CD1c-positive myeloid dendritic cell (primary cell): ENCODE measurements around the gene UBASH3A.

Experiments used
- DNase-seq: peaks from one replicate; pipeline ENCODE4 v3.0.0-alpha.2; 2016; ENCODE audit errors: extremely low spot score

Gene UBASH3A

GRCh38 chr21:42374457-42374856 lies 29.2 kb upstream of the UBASH3A start:
- no peak for DNase-seq

GRCh38 chr21:42374864-42375499 lies 28.7 kb upstream of the UBASH3A start:
- no peak for DNase-seq

- no peak for DNase-seq
Measured at GRCh38 chr21:42375506-42375905, 28.2 kb upstream of the UBASH3A start.

GRCh38 chr21:42375966-42376337 lies 27.8 kb upstream of the UBASH3A start:
- DNase-seq: no peak

- no peak for DNase-seq
Measured at GRCh38 chr21:42376338-42376982, 27.2 kb upstream of the UBASH3A start.

- no peak for DNase-seq
Measured at GRCh38 chr21:42377211-42377950, 26.3 kb upstream of the UBASH3A start.

GRCh38 chr21:42377951-42378340 lies 25.8 kb upstream of the UBASH3A start:
- DNase-seq: no peak

- DNase-seq: no peak
Measured at GRCh38 chr21:42378418-42378817, 25.3 kb upstream of the UBASH3A start.

- peak; percentile 17 for DNase-seq
Measured at GRCh38 chr21:42379426-42380215, 24.1 kb upstream of the UBASH3A start.

- peak; percentile 42 for DNase-seq
Measured at GRCh38 chr21:42381347-42381984, 22.2 kb upstream of the UBASH3A start.

GRCh38 chr21:42382915-42383314 lies 20.8 kb upstream of the UBASH3A start:
- DNase-seq: no peak

- no peak for DNase-seq
Measured at GRCh38 chr21:42383331-42383730, 20.4 kb upstream of the UBASH3A start.

- DNase-seq: no peak
Measured at GRCh38 chr21:42384156-42384945, 19.4 kb upstream of the UBASH3A start.

GRCh38 chr21:42384989-42385388 lies 18.7 kb upstream of the UBASH3A start:
- peak; percentile 15 for DNase-seq

GRCh38 chr21:42385619-42386018 lies 18.1 kb upstream of the UBASH3A start:
- no peak for DNase-seq

GRCh38 chr21:42386034-42386591 lies 17.6 kb upstream of the UBASH3A start:
- DNase-seq: peak; percentile 31

- DNase-seq: peak; percentile 45
Measured at GRCh38 chr21:42387164-42387563, 16.5 kb upstream of the UBASH3A start.

GRCh38 chr21:42387843-42388340 lies 15.8 kb upstream of the UBASH3A start:
- DNase-seq: no peak

GRCh38 chr21:42388740-42389448 lies 14.8 kb upstream of the UBASH3A start:
- DNase-seq: no peak

GRCh38 chr21:42389449-42389835 lies 14.3 kb upstream of the UBASH3A start:
- DNase-seq: no peak
